GM19099 (cell line): ENCODE results near the gene PTPRN2.

Experiments used
- POLR2A ChIP-seq: IDR thresholded peaks from 3 replicates; pipeline ENCODE4 v1.6.1; 2011; ENCODE audit warnings: low read depth; ENCODE audit not compliant: insufficient read length; ENCODE audit errors: extremely low read depth

Gene PTPRN2

DNA sequence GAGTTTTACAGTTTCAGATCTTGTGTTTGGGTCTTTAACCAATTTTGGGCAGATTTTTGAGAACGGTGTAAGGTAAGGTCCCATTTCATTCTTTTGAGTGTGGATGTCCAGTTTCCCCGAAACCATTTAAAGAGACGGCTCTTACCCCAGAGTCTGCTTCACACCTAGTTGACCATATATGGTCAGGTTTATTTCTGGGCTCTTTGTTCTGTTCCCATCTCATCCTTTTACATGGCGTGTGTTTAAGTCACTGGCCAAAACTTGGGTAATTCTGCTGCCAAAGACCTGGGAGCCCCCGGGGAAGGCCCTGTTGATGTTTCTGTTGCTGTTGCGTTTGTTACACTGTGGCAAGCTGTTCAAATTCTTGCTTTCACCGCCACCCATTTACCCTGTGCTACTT is 120.1 kb downstream of the PTPRN2 start:
- no peak for TF ChIP-seq POLR2A

DNA sequence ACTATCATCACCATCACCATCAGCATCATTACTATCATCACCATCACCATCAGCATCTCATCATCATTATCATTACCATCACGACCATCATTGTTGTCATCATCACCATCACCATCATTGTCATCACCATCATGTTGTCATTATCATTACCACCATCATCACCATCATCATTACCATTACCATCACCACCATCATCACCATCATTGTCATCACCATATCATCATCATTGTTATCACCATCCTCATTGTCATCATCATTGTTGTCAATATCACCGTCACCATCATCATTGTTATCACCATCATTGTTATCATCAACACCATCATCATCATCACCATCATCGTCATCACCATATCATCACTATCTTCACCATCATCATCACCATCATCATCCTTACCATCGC is 124.3 kb downstream of the PTPRN2 start:
- TF ChIP-seq POLR2A: no peak

DNA sequence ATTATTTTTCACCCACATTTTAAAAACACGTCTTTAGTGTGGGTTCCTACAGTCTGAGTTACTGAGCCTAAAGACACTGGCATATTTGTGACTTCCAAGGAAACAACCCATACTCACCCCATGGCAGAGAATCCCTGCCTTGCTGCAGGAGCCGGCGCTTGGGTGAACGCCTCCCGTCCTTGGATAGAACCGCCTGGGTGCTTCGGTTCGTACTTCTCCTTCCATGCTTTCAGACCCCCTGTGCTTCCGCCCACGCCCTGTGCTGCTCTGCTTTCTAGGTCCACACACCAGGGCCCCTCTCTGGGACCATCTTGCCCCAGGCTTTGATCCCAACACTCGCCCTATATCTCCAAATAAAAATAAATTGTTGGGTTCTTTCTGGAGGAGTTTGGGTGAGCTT is 125.8 kb downstream of the PTPRN2 start:
- TF ChIP-seq POLR2A: no peak

DNA sequence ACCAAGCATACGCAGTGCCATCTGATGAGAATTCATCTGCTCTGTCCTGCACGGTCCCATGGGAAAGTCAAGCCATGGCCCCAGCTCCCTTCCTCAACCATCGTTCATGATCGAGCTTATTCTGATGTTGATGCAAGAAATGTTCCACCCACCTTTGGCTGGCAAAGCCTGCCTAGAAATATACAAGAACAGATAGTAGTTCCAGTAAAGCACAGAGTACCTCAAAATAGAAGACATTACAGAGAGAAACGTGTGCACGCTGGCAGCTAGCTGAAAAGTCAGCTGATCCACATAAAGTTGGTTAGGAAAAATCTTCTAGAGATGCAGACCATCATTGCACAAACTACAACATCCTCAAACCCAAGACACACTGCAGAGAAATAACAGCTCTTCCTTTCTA is 127.0 kb downstream of the PTPRN2 start:
- TF ChIP-seq POLR2A: no peak

DNA sequence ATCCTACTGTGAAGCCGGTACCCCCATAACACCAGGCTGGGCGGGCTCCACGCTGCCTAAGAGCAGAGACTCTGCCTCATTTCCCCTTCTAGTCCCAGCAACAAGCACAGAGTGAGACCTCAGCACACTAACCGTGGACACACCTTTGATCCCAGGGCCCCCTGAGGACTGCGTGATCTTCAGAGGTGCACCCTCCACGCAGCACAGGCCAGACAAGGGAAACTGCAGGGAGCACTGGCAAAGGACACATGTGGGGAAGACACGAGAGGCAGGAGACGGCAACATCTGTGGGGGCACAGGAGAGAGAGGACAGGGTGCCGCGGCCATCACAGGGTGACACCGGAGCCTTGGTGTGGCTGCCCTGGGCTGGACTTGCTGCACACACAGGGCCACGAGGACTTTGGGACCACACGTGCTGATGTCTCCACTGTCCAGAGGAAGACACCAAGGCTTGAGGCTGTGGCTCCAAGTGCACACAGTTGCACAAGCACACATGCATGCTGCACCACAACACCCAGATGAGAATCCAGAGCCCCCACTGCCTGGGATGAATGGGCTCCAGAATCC is 128.8 kb downstream of the PTPRN2 start:
- no peak for TF ChIP-seq POLR2A

DNA sequence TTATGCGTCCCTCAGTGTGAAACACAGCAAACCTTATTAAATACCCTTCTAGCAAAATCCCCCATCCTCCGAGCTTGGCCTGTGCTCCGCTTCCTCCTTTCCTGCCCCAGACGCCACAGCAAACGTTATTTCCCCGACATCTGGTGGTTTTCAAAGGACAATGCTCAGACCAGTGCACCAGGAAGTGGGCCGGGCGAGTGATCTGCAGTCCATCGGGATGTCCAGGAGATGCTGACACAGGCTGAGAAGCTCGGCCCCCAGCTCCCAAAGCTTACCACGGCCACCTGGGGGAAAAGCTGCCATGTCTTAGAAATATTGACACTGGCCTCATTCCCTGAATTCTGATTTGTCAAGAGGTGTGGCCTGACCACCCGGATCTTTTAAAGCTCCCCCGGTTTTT is 129.5 kb downstream of the PTPRN2 start:
- no peak for TF ChIP-seq POLR2A

DNA sequence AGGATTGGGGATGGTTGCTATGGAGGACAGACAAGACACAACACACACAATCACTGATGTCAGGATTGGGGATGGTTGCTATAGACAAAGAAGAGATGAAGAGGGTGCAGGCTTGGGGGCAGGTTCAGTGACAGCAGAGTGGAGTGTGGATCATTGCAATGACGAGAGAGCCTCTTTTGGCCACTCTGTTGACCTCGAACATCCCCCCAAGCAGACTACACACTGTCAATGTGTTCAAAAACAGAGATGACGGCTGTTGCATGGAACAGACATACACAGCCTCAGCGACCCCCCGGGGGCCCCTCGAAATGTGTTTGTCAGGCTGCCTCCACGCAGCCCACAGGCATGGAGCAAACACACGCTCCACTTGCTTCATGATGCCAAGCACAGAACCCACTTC is 133.0 kb downstream of the PTPRN2 start:
- no peak for TF ChIP-seq POLR2A

DNA sequence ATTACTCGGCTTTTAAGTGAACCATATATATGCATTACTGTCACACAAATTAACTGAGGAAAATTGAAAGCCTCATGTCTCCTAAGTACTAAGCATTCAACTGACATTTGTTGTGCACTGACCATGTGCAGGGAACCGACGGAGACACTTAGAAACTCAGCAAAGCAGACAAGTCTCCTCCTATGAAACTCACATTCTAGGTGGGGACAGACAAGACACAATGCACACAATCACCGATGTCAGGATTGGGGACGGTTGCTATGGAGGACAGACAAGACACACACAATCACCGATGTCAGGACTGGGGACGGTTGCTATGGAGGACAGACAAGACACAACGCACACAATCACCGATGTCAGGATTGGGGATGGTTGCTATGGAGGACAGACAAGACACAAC is 134.0 kb downstream of the PTPRN2 start:
- no peak for TF ChIP-seq POLR2A

DNA sequence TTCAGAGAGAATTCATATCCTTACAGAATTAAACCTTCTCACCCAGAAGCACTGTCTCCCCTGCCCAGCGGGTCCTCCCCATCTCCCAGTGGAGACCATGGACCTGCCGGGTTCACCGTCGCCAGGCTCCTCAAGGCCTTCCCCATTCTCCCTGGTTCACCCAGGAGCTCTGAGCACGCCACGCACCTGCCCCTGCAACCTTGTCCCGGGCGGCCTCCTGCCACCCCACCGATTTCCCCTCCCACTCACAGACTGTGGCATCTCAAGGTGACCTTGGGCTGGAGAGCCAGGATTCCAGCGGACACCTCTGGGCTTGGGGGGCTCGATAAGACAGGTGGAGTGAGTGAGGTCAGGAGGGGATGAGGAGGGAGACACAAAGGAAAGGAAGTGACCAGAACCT is 135.3 kb downstream of the PTPRN2 start:
- TF ChIP-seq POLR2A: no peak

DNA sequence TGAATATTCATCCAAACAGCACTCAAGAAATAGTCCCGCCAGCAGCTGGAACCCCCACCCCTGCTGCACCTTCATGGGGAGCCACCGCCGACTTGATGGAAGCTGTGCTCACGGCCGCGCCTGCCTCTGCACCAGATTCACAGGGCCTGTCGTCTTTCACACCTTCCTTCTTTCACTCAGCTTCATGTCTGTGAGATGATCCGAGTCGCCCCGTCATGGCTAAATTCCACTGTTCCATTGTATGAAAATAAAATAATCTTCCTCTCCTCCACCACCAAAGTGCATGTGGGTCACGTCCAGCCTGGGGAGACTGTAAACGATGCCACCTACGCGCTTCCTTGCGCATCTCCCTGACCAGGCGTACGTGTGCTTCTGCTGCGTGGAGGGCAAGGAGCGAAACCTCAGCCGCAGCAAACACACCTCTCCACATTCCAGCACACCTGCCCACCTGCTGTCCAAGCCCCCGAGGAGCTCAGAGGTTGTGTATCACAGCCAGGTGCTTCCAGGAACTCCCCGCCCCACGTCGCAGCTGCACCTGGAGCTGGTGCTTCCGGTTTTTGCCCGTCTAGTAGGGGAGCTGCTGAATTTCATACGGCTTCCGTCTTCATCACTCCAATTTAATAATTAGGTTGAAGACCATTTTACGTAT is 137.0 kb downstream of the PTPRN2 start:
- TF ChIP-seq POLR2A: no peak

DNA sequence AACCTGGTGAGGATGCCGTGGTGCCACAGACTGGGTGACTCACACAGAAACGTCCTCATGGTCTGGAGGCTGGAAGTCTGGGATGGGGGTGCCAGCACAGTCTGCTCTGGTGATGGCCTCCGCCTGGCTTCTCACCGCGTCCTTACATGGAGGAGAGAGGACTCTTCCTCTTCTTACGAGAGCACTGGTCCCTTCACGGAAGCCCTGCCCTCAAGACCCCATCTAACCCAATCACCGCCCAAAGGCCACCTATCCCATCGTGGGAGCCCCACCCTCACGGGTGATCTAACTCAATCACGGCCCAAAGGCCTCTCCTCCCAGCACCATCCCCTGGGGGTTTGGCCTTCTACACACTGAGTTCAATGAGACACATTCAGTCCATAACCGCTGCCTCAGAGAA is 137.7 kb downstream of the PTPRN2 start:
- no peak for TF ChIP-seq POLR2A

DNA sequence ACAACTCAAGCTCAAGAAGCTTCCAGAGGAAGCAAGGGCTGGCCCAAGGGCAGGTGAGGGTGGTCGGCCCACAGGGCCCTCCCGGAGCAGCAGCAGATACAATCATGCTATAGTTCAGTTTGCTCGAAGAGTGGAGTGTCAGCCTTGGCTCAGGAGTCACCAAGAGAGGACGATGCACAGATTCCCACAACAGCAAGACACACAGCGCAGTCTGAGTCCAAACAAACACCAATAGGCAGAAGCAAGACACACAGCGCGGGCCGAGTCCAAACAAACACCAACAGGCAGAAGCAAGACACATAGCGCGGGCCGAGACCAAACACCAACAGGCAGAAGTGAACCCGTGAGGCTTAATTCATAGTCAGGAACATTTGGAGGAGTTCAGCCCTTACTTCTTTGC is 138.4 kb downstream of the PTPRN2 start:
- no peak for TF ChIP-seq POLR2A

DNA sequence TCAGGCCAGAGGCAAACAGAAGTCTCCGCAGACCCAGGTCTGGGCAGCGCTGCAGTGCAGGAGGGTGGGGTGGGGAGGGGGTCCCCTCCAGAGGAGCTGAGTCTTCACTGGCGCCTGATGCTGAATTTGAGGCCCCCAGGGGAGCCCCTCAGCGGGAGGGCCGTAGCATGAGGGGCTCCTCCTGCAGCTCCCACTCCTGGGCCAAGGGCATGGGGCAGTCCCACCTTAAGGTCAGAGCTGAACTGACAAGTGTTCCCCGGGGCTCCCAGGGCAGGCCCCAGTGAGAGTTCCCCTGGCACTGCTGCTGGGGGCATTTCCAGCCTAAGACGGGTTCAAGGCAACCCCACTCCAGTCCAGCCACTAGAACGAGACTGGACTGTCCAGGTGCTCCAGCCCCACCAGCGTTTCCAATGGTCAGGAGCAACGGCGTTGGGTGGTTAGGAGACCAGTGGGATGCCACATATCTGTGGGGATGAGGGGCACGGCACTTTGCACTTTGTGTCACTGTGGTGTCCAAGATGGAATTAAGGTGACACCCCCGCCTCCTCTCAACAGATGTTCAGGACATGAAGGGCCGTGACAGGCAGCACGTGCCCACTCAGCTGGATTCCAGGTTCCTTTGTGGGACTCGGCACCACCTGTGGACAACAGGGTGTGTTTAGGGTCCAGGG is 139.1 kb downstream of the PTPRN2 start:
- TF ChIP-seq POLR2A: no peak

DNA sequence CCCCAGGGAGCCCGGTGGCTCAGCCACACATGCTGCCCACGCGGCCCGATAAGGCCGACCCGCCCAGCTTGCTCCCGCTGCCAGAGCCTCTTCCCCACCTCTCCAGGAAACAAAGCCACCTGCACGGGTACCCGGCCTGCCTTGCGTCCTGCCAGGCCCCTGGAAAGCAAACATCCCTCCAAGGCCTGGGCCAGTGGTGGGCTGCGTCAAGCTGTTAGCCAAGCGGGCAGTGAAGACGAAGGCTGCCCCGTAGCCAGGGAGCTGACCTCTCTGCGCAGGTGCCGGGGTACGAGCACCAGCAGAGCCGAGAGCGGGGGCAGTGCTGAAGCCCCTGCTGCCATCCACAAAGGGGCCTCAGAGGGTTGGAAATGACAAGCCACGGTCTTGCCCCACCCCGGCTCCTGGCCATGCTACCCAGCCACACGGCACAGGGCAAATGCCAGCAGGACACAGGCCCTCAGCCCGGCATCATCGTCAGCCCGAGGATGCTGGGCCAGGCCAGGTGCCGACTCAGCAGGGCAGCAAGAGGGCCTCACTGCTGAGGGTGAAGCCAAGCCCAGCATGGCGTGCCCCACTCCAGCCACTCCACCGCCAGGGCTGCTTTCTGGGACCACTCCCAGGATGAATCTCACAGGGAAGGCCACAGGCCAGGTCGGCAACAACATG is 140.0 kb downstream of the PTPRN2 start:
- no peak for TF ChIP-seq POLR2A

DNA sequence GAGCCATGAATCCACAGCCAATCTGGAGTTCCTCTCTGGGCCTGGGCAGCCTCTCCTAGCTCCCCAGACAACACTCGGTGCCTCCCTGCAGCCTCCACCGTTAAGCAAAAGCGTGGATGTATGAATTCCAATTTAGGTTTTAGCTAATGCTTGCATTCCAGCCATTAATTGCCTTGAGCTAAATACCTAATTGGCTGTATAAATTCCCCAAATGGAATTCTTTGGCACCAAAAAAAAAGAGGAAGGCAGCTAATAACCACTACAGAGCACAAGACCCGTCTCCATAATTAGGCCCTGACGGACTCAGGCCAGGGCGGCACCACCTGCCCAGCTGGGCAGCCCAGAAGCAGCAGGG is 140.5 kb downstream of the PTPRN2 start:
- TF ChIP-seq POLR2A: no peak

DNA sequence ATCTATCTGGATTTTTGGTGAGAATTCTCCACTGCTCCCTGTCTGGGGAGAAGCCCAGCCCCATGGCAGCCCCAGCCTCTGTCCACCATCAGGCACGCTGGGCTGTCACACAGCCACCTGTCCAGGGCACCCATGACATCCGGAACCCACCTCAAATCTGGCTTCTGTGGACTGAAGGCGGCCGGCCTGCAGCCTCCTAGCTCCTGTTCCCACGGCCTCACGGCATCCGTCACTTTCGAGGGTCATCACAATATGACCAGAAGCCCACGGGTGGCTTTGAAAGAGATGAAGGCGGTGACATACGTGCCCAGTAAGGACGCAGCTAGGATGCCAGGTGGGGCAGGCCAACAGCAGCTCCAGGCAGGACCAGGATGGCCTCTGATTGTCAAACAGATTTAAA is 140.9 kb downstream of the PTPRN2 start:
- no peak for TF ChIP-seq POLR2A
